Glomerular endothelial cell (primary cell): ENCODE results near the gene DIP2B. TPM values are rescaled to one million over a fixed set of nuclear protein-coding genes. Genes with fewer than 3 reads are reported as not detected.
"Not testable (repeated sequence)": the region's sequence is repeated elsewhere in the genome, so short reads cannot be mapped to it uniquely, and the experiment has no call there.

Experiments used
- DNase-seq: peaks from one replicate; pipeline ENCODE4 v3.0.0-alpha.2; 2011; ENCODE audit warnings: low read depth, low spot score; ENCODE audit errors: extremely low read depth
- total RNA-seq: library from RNA; depleted of rRNA; stranded (reverse); fragments of >200 nt; gene quantifications from 2 replicates; pipeline ENCODE4 v1.2.3, GENCODE V29; 2015

Gene DIP2B
- total RNA-seq, 1 donor from 2014 or later, result 33.7 TPM

- DNase-seq, result no peak
These were observed 161.2 kb downstream of the DIP2B start for GRCh38 chr12:50666023-50666422.

- no peak for DNase-seq
These were observed 167.4 kb downstream of the DIP2B start for GRCh38 chr12:50672158-50672557.

- DNase-seq, result no peak
These were observed 172.0 kb downstream of the DIP2B start for GRCh38 chr12:50676756-50677155.

GRCh38 chr12:50677858-50678257 lies 173.1 kb downstream of the DIP2B start:
- DNase-seq, result no peak

- no peak for DNase-seq
These were observed 174.0 kb downstream of the DIP2B start for GRCh38 chr12:50678650-50679365.

GRCh38 chr12:50679612-50680011 lies 174.8 kb downstream of the DIP2B start:
- DNase-seq, result no peak

- not testable (repeated sequence) for DNase-seq
These were observed 176.3 kb downstream of the DIP2B start for GRCh38 chr12:50681064-50681463.

- DNase-seq, result no peak
These were observed 180.9 kb downstream of the DIP2B start for GRCh38 chr12:50685641-50686040.

GRCh38 chr12:50686406-50686805 lies 181.6 kb downstream of the DIP2B start:
- DNase-seq, result no peak

- DNase-seq, result no peak
These were observed 182.2 kb downstream of the DIP2B start for GRCh38 chr12:50686976-50687375.

GRCh38 chr12:50689437-50689836 lies 184.7 kb downstream of the DIP2B start:
- DNase-seq, result no peak

GRCh38 chr12:50690925-50691324 lies 186.1 kb downstream of the DIP2B start:
- DNase-seq, result no peak

- DNase-seq, result no peak
These were observed 191.2 kb downstream of the DIP2B start for GRCh38 chr12:50695961-50696360.

GRCh38 chr12:50696931-50697330 lies 192.1 kb downstream of the DIP2B start:
- DNase-seq, result no peak

GRCh38 chr12:50699154-50699553 lies 194.4 kb downstream of the DIP2B start:
- DNase-seq, result no peak

GRCh38 chr12:50699940-50700339 lies 195.2 kb downstream of the DIP2B start:
- no peak for DNase-seq

GRCh38 chr12:50706606-50707005 lies 201.8 kb downstream of the DIP2B start:
- DNase-seq, result no peak

- DNase-seq, result no peak
These were observed 202.6 kb downstream of the DIP2B start for GRCh38 chr12:50707396-50707795.

GRCh38 chr12:50708631-50709030 lies 203.8 kb downstream of the DIP2B start:
- DNase-seq, result no peak

GRCh38 chr12:50711121-50711520 lies 206.3 kb downstream of the DIP2B start:
- DNase-seq, result no peak

- no peak for DNase-seq
These were observed 210.4 kb downstream of the DIP2B start for GRCh38 chr12:50715174-50715573.

- no peak for DNase-seq
These were observed 214.0 kb downstream of the DIP2B start for GRCh38 chr12:50718760-50719159.

GRCh38 chr12:50720085-50720484 lies 215.3 kb downstream of the DIP2B start:
- DNase-seq, result no peak
